ENCODE results near the gene MBD4.

DNA sequence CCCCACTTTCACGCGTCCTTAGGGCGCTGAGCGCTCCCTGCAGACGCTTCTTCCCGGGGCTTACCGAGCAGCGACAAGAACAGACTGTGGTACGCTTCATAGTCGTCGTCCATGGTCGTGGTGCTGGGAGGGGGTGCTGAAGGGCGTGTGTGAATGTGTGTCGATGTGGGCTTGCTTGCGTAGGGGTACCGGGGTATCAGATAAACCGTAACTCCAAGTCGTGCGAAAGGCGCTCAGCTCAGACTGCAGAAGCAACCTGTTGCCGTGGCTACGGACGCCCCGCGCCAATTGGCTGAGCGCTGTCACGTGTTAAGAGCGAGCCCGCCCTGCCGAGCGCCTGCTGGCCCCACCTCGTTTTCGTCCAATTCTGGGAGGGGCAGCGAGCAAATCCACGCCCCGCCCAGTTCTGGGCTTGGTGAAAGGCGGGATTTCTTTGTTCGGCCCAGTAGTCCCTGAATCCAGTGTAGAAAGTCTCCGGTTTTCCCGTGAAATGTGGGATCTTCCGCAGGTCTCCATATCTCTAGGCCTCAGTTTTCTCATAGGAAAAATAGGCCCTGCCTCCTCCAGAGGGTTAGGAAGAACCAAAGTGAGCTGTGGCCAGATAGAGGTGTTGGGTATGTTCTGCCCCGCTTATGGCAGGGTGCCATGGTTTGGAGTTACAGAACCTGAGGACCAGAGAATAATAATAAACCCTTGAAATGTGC lies 11.2 kb downstream of the MBD4 start, which contains the start of gene EFCAB12:
- TF ChIP-seq CTCF (IDR thresholded peaks at IDR 0.05) (no peak), EZH2 (IDR thresholded peaks at IDR 0.05; ENCODE audit: borderline replicate concordance, insufficient read depth, low read depth, low read length, poor library complexity, severe bottlenecking) (no peak)
